Activated CD8-positive, alpha-beta memory T cell treated with anti-CD3 and anti-CD28 coated beads, Interleukin-2, amount 10 ng/mL, durations not matched to agents 7 days and 5 days (primary cell): ENCODE data around the gene P2RX4. TPM values are rescaled to one million over a fixed set of nuclear protein-coding genes. Genes with fewer than 3 reads are reported as not detected.

ENCODE experiments used
- ATAC-seq: fragments of 150-1000 bp; cut with Tn5 transposase; one replicate; pipeline ENCODE4 v1.10.0; 2021; ENCODE audit warnings: moderate library complexity
- CTCF ChIA-PET: fragments of 350-600 bp; sonication (Branson Sonifier 250); formaldehyde crosslinking; loops from one replicate; lab custom pipeline; 2021; ENCODE audit warnings: antibody characterized with exemption; lab: Charles Lee
- DNase-seq: peaks from one replicate; pipeline ENCODE4 v3.0.0-alpha.2; 2020
- H3K27ac Mint-ChIP-seq: one replicate; pipeline ENCODE4 v1.8.0; 2021; ENCODE audit warnings: mild to moderate bottlenecking, mixed read lengths
- H3K27me3 Mint-ChIP-seq: one replicate; pipeline ENCODE4 v1.8.0; 2021; ENCODE audit warnings: mixed read lengths
- H3K36me3 Mint-ChIP-seq: one replicate; pipeline ENCODE4 v1.8.0; 2021; ENCODE audit warnings: mild to moderate bottlenecking, mixed read lengths
- H3K4me1 Mint-ChIP-seq: one replicate; pipeline ENCODE4 v1.8.0; 2021; ENCODE audit warnings: mixed read lengths
- H3K4me3 Mint-ChIP-seq: one replicate; pipeline ENCODE4 v1.8.0; 2021; ENCODE audit warnings: mild to moderate bottlenecking, moderate library complexity, mixed read lengths
- H3K9me3 Mint-ChIP-seq: one replicate; pipeline ENCODE4 v1.8.0; 2022; ENCODE audit warnings: low read depth, mixed read lengths
- total RNA-seq, 2 experiments: library from RNA; stranded (reverse); gene quantifications; one replicate each; pipeline ENCODE4 v1.2.3, GENCODE V29; 2021

Gene P2RX4
- total RNA-seq, 2 experiments from 2014 or later = 52.6 to 64.8 TPM

DNA sequence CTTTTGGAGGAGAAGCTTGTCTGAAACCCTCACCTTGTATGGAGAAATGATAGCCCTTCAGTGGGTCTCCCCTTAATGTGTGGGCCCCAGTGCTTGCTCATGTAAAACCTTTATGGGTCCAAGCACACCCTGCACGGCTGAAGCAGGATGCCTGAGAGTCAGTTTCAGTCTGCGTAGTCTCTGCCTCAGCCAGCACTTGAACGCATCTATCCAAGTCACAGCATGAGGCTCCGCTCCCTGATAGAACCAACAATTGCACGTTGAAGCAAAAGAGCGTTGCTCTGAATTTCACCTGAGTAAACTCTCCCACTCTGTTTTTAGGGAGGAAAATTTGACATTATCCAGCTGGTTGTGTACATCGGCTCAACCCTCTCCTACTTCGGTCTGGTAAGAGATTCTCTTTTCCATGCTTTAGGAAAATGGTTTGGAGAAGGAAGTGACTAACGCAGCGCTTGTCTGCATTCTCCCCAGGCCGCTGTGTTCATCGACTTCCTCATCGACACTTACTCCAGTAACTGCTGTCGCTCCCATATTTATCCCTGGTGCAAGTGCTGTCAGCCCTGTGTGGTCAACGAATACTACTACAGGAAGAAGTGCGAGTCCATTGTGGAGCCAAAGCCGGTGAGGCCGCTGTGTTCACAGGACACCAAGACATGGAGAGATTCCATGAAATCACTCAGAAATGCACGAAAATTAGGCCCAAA, 33.0 kb upstream of the P2RX4 start:
- ATAC-seq = no peak
- Mint-ChIP-seq H3K9me3 (no peaks in the 10 kb centered on the region), H3K4me3 (no peak overlapping the region), H3K36me3 (peaks cover 12% of the 10 kb centered on the region), H3K27me3 (no peaks in the 10 kb centered on the region), H3K4me1 (peaks cover under 1% of the 10 kb centered on the region), H3K27ac (no peak overlapping the region)
- CTCF ChIA-PET = no interaction called here
- DNase-seq = no peak

- no peak for DNase-seq
- CTCF ChIA-PET = no interaction called here
- no peak overlapping the region for H3K4me3 Mint-ChIP-seq
- peaks cover 10% of the 10 kb centered on the region for H3K36me3 Mint-ChIP-seq
- no peak for ATAC-seq
- peaks cover 6% of the 10 kb centered on the region for H3K4me1 Mint-ChIP-seq
- H3K27me3 Mint-ChIP-seq = no peaks in the 10 kb centered on the region
- H3K9me3 Mint-ChIP-seq = no peaks in the 10 kb centered on the region
- H3K27ac Mint-ChIP-seq = no peak overlapping the region
Observed at GRCh38 chr12:121181181-121181580, 28.7 kb upstream of the P2RX4 start.

GRCh38 chr12:121182222-121182893, 27.6 kb upstream of the P2RX4 start:
- no peak for DNase-seq
- H3K27me3 Mint-ChIP-seq = no peaks in the 10 kb centered on the region
- H3K4me1 Mint-ChIP-seq = peaks cover 6% of the 10 kb centered on the region
- H3K9me3 Mint-ChIP-seq = no peaks in the 10 kb centered on the region
- H3K36me3 Mint-ChIP-seq = peaks cover 6% of the 10 kb centered on the region
- no peak overlapping the region for H3K4me3 Mint-ChIP-seq
- peak; percentile 58 for ATAC-seq
- CTCF ChIA-PET = interaction anchor here (1.0 kb wide), 1 partner anchor 73 kb away, joined by 3 read pairs; no protein-coding TSS in a partner anchor
- H3K27ac Mint-ChIP-seq = no peak overlapping the region

DNA sequence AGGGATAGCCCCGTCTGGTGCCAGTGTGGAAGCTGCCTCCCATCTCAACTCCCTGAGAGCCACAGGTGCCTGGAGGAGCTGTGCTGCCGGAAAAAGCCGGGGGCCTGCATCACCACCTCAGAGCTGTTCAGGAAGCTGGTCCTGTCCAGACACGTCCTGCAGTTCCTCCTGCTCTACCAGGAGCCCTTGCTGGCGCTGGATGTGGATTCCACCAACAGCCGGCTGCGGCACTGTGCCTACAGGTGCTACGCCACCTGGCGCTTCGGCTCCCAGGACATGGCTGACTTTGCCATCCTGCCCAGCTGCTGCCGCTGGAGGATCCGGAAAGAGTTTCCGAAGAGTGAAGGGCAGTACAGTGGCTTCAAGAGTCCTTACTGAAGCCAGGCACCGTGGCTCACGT, 25.5 kb upstream of the P2RX4 start:
- Mint-ChIP-seq H3K27ac (no peak overlapping the region), H3K4me1 (peaks cover 6% of the 10 kb centered on the region), H3K4me3 (no peak overlapping the region), H3K36me3 (peaks cover 4% of the 10 kb centered on the region), H3K9me3 (no peaks in the 10 kb centered on the region), H3K27me3 (no peaks in the 10 kb centered on the region)
- DNase-seq (no peak), ATAC-seq (no peak)
- CTCF ChIA-PET = no interaction called here

- Mint-ChIP-seq H3K4me1 (peaks cover 6% of the 10 kb centered on the region), H3K27ac (no peak overlapping the region), H3K27me3 (no peaks in the 10 kb centered on the region), H3K36me3 (peaks cover 6% of the 10 kb centered on the region), H3K4me3 (no peak overlapping the region), H3K9me3 (no peaks in the 10 kb centered on the region)
- ATAC-seq = no peak
- DNase-seq = no peak
- CTCF ChIA-PET = no interaction called here
Observed at GRCh38 chr12:121184984-121185889, 24.7 kb upstream of the P2RX4 start.

- peaks cover 8% of the 10 kb centered on the region for H3K4me1 Mint-ChIP-seq
- H3K27me3 Mint-ChIP-seq = no peaks in the 10 kb centered on the region
- no peak overlapping the region for H3K27ac Mint-ChIP-seq
- H3K9me3 Mint-ChIP-seq = no peaks in the 10 kb centered on the region
- H3K36me3 Mint-ChIP-seq = peaks cover 8% of the 10 kb centered on the region
- ATAC-seq (no peak), DNase-seq (no peak)
- no peak overlapping the region for H3K4me3 Mint-ChIP-seq
- CTCF ChIA-PET = interaction anchor here (1.0 kb wide), 1 partner anchor 127 kb away, joined by 3 read pairs; no protein-coding TSS in a partner anchor
Observed at GRCh38 chr12:121186826-121187225, 23.1 kb upstream of the P2RX4 start.

GRCh38 chr12:121187501-121187900, 22.4 kb upstream of the P2RX4 start:
- Mint-ChIP-seq H3K27me3 (no peaks in the 10 kb centered on the region), H3K27ac (no peak overlapping the region)

GRCh38 chr12:121188227-121188626, 21.7 kb upstream of the P2RX4 start:
- Mint-ChIP-seq H3K27me3 (no peaks in the 10 kb centered on the region), H3K4me3 (no peak overlapping the region), H3K27ac (no peak overlapping the region), H3K9me3 (no peaks in the 10 kb centered on the region), H3K36me3 (peaks cover 5% of the 10 kb centered on the region), H3K4me1 (peaks cover 2% of the 10 kb centered on the region)
- no peak for DNase-seq
- CTCF ChIA-PET = no interaction called here
- no peak for ATAC-seq

More at GRCh38 chr12:121187501-121187900, 22.4 kb upstream of the P2RX4 start:
- H3K4me3 Mint-ChIP-seq = no peak overlapping the region
- H3K4me1 Mint-ChIP-seq = peaks cover 2% of the 10 kb centered on the region
- peaks cover 5% of the 10 kb centered on the region for H3K36me3 Mint-ChIP-seq
- H3K9me3 Mint-ChIP-seq = no peaks in the 10 kb centered on the region
- ATAC-seq = no peak
- CTCF ChIA-PET = no interaction called here
- no peak for DNase-seq

GRCh38 chr12:121189131-121189530, 20.8 kb upstream of the P2RX4 start:
- no peak overlapping the region for H3K27ac Mint-ChIP-seq

DNA sequence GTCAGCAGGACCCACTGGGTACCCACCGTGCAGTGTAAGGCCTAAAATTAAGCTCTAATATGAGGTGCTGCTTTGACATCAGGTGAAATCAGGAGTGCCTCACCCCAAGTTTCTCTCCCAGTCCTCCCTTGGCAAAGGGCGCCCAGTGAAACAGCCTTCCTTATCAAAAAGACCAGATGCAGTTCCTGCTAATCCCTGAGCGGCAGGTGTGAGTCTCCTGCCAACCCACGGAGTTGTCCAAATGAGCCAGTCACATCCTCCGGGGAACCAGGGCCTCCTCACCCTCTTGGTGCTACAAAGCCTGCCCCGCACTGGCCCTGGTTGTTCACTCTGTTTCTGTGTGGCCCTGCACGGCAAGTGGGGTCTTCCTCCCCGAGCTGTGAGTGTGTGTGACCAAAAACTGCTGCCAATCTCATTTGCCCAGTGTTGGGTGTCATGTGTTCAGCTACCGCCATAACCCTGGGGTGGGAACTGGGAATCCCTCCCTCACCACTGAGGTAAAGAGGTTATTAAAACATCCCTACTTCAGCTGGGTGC, 20.2 kb upstream of the P2RX4 start:
- ATAC-seq = no peak
- peaks cover 5% of the 10 kb centered on the region for H3K36me3 Mint-ChIP-seq
- DNase-seq = no peak
- no peak overlapping the region for H3K27ac Mint-ChIP-seq
- H3K9me3 Mint-ChIP-seq = no peaks in the 10 kb centered on the region
- CTCF ChIA-PET = interaction anchor here (0.5 kb wide), 1 partner anchor 92 kb away, joined by 4 read pairs; no protein-coding TSS in a partner anchor
- no peaks in the 10 kb centered on the region for H3K27me3 Mint-ChIP-seq
- no peak overlapping the region for H3K4me3 Mint-ChIP-seq
- H3K4me1 Mint-ChIP-seq = peaks cover 2% of the 10 kb centered on the region

More at GRCh38 chr12:121189131-121189530, 20.8 kb upstream of the P2RX4 start:
- no peaks in the 10 kb centered on the region for H3K27me3 Mint-ChIP-seq
- DNase-seq = no peak
- no peak for ATAC-seq
- peaks cover 5% of the 10 kb centered on the region for H3K36me3 Mint-ChIP-seq
- peaks cover 2% of the 10 kb centered on the region for H3K4me1 Mint-ChIP-seq
- H3K4me3 Mint-ChIP-seq = no peak overlapping the region
- H3K9me3 Mint-ChIP-seq = no peaks in the 10 kb centered on the region
- CTCF ChIA-PET = no interaction called here

DNA sequence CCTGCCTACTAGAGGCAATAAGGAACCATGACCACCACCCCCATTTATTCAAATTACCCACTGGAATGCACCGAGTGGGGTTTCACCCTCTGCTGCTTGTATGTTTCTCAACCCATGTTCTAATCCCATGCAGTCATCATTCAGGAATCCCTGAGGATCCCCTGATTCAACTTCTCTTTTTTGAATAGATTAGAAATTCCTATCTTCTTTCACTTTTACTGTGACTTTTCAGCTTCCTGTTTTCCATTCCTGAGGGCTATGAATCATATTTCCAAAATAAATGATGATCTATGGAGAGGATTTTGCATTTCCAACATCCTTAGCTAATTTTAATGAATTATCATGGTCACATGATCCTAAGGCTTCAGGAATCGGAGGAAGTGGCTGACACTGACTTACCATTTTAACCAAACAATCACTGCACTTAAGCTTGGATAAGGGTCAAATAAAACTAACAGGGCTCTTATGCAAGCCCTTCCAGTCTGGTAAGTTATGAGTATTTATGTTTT, 19.4 kb upstream of the P2RX4 start:
- peaks cover 2% of the 10 kb centered on the region for H3K4me1 Mint-ChIP-seq
- no peaks in the 10 kb centered on the region for H3K9me3 Mint-ChIP-seq
- no peak overlapping the region for H3K4me3 Mint-ChIP-seq
- ATAC-seq (no peak), DNase-seq (no peak)
- CTCF ChIA-PET = interaction anchor here (0.7 kb wide), 1 partner anchor 9 kb away, joined by 4 read pairs; no protein-coding TSS in a partner anchor
- peaks cover 5% of the 10 kb centered on the region for H3K36me3 Mint-ChIP-seq
- H3K27ac Mint-ChIP-seq = no peak overlapping the region
- no peaks in the 10 kb centered on the region for H3K27me3 Mint-ChIP-seq

GRCh38 chr12:121191151-121191550, 18.8 kb upstream of the P2RX4 start:
- CTCF ChIA-PET = interaction anchor here (0.6 to 0.7 kb wide), 2 partner anchors 8 to 663 kb away, joined by 3 to 4 read pairs; no protein-coding TSS in a partner anchor
- H3K36me3 Mint-ChIP-seq = peaks cover 5% of the 10 kb centered on the region
- H3K27me3 Mint-ChIP-seq = no peaks in the 10 kb centered on the region
- ATAC-seq = no peak
- H3K27ac Mint-ChIP-seq = no peak overlapping the region
- peaks cover 2% of the 10 kb centered on the region for H3K4me1 Mint-ChIP-seq
- no peak for DNase-seq
- H3K4me3 Mint-ChIP-seq = no peak overlapping the region
- H3K9me3 Mint-ChIP-seq = no peaks in the 10 kb centered on the region

DNA sequence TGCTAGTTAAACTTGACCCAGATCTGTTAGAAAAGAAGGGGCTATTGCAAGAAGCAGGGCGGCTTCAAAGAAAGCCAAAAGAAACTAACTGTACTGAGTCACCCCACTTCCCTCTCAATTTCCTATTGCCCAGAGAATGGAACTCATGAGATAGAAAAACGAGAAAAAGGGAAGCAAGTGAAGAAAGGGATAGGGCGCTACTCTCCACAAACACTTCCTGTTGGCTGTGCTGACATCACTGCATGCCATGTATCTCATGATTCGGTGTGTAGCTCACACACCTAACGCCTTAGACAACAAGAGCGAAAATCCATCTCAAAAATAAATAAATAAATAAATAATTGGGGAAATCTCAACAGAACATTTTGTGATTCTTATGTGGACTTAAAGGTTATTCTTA, 13.0 kb upstream of the P2RX4 start:
- Mint-ChIP-seq H3K27ac (peak overlapping the region; percentile 46), H3K4me1 (peaks cover 14% of the 10 kb centered on the region), H3K36me3 (no peaks in the 10 kb centered on the region), H3K4me3 (no peak overlapping the region), H3K27me3 (peaks cover 3% of the 10 kb centered on the region), H3K9me3 (no peaks in the 10 kb centered on the region)
- DNase-seq (no peak), ATAC-seq (peak; percentile 36)
- CTCF ChIA-PET = no interaction called here
